HepG2 (cell line): Measurements from ENCODE around the gene C22orf39. TPM values are rescaled to one million over a fixed set of nuclear protein-coding genes. Genes with fewer than 3 reads are reported as not detected.

Source experiments
- ATAC-seq: fragments of 200-7000 bp; cut with Tn5 transposase; 3 replicates; pipeline ENCODE4 v1.9.1; 2020; ENCODE audit warnings: mild to moderate bottlenecking, moderate library complexity
- BruUV-seq: library from RNA; stranded (reverse); fragments of 400-500 nt; replicated peaks from 2 replicates; lab custom pipeline; 2021; lab: Mats Ljungman, UMichigan
- CTCF ChIA-PET: fragments of 300-600 bp; formaldehyde crosslinking; extraction: SDS; loops from one replicate; lab custom pipeline; 2021; ENCODE audit warnings: low total read pairs, inconsistent platforms, low intra/inter-chr PET ratio; lab: Yijun Ruan, JAX
- POLR2A ChIA-PET: fragments of 350-600 bp; sonication (Branson Sonifier 250); formaldehyde crosslinking; loops from one replicate; lab custom pipeline; 2020; ENCODE audit warnings: antibody characterized with exemption, inconsistent platforms; lab: Yijun Ruan, JAX
- DNase-seq: peaks from one replicate; pipeline ENCODE4 v3.0.0-alpha.2; 2015; ENCODE audit warnings: low spot score
- FAIRE-seq: peaks from 3 replicates; lab custom pipeline; 2011; peaks lifted over from hg19 to GRCh38; lab: Jason Lieb, UNC
- H2AFZ ChIP-seq: one replicate; pipeline ENCODE4 v1.6.1; 2011; ENCODE audit warnings: low read length, inconsistent platforms
- H3K27ac ChIP-seq: fragments of 300-600 bp; 3 replicates; pipeline ENCODE4 v1.8.0; 2011; ENCODE audit warnings: mixed run types, mild to moderate bottlenecking, mixed read lengths, low read length, inconsistent platforms; ENCODE audit not compliant: insufficient read depth; ENCODE audit errors: extremely low read length
- H3K27me3 ChIP-seq, 2 experiments: fragments of 200-600 bp in 1 of 2; 2 replicates in 1 of 2; 3 replicates in 1 of 2; pipeline versions ENCODE4 v1.6.0 to v1.8.0; 2011; ENCODE audit warnings: low read length in 2 of 2, mild to moderate bottlenecking in 2 of 2, moderate library complexity in 2 of 2, inconsistent platforms in 1 of 2; ENCODE audit not compliant: insufficient read depth in 2 of 2, control insufficient read depth in 1 of 2
- H3K36me3 ChIP-seq, 2 experiments: fragments of 200-600 bp in 1 of 2; replicated peaks in 1 of 2; 2 replicates in 1 of 2; 3 replicates in 1 of 2; pipeline versions ENCODE4 v1.5.1 to v1.8.0; 2011; ENCODE audit warnings: low read length in 2 of 2, inconsistent platforms in 1 of 2; ENCODE audit not compliant: insufficient read depth in 2 of 2, control insufficient read depth in 1 of 2
- H3K4me1 ChIP-seq: 2 replicates; pipeline ENCODE4 v1.5.1; 2012; ENCODE audit warnings: low read length, inconsistent platforms; ENCODE audit not compliant: insufficient read depth
- H3K4me2 ChIP-seq: 2 replicates; pipeline ENCODE4 v1.6.0; 2011; ENCODE audit warnings: low read depth, low read length, inconsistent platforms
- H3K4me3 ChIP-seq, 3 experiments: fragments of 200-600 bp in 1 of 3; sonication (generic), shearing (Covaris generic) in 1 of 3; replicated peaks in 1 of 3; 2 replicates each; pipeline ENCODE4 v1.5.1; 2011 to 2016; ENCODE audit warnings: low read length in 3 of 3, inconsistent platforms in 2 of 3, low read depth in 2 of 3, mild to moderate bottlenecking in 2 of 3, control low read depth in 1 of 3, mixed read lengths in 1 of 3; ENCODE audit not compliant: insufficient read depth in 1 of 3
- H3K79me2 ChIP-seq: one replicate; pipeline ENCODE4 v1.6.1; 2011; ENCODE audit warnings: low read length, inconsistent platforms; ENCODE audit not compliant: insufficient read depth
- H3K9ac ChIP-seq: 2 replicates; pipeline ENCODE4 v1.6.0; 2011; ENCODE audit warnings: mild to moderate bottlenecking, low read depth, low read length, inconsistent platforms; ENCODE audit not compliant: insufficient read depth
- H3K9me3 ChIP-seq: 2 replicates; pipeline ENCODE4 v1.5.1; 2012; ENCODE audit warnings: mild to moderate bottlenecking, low read length
- H4K20me1 ChIP-seq: 2 replicates; pipeline ENCODE4 v1.6.0; 2011; ENCODE audit warnings: inconsistent platforms, mild to moderate bottlenecking, low read length, moderate library complexity; ENCODE audit not compliant: insufficient read depth
- ESRRA ChIP-seq: sonication (generic); formaldehyde crosslinking; IDR thresholded peaks from 2 replicates; pipeline ENCODE4 v1.5.1; 2020; ENCODE audit warnings: mild to moderate bottlenecking, low read depth, missing genetic modification reagents
- HHEX ChIP-seq: IDR thresholded peaks from 2 replicates; pipeline ENCODE4 v1.6.1; 2016; ENCODE audit warnings: control low read depth
- MAFF ChIP-seq: IDR thresholded peaks from 2 replicates; pipeline ENCODE4 v1.6.1; 2011; ENCODE audit warnings: low read depth, low read length, improper control_type of control experiment
- MED1 ChIP-seq: sonication (generic); formaldehyde crosslinking; IDR thresholded peaks from 2 replicates; pipeline ENCODE4 v1.4.0; 2020; ENCODE audit warnings: missing genetic modification reagents
- PCBP2 ChIP-seq: fragments of 200-400 bp; formaldehyde crosslinking; optimal IDR thresholded peaks from 2 replicates; pipeline ENCODE3; 2018; ENCODE audit warnings: low read length, low read depth; ENCODE audit not compliant: poor library complexity, severe bottlenecking
- ZNF335 ChIP-seq: sonication (generic); formaldehyde crosslinking; IDR thresholded peaks from 2 replicates; pipeline ENCODE4 v1.4.0; 2020; ENCODE audit warnings: missing genetic modification reagents
- WGBS: methylation state at CpG from one replicate; pipeline ENCODE4 v1.1.6; 2017; ENCODE audit warnings: low lambda C conversion rate; 5-methylcytosine and 5-hydroxymethylcytosine counted together
- in situ Hi-C: cut with HindIII; loops from 2 replicates; pipeline ENCODE4 v1.10.0; 2017; ENCODE audit warnings: low pct_unique_long_range_greater_than_20kb; ENCODE audit not compliant: extremely low pct_ligation_motif_present
- intact Hi-C: fragments of 100-400 bp; cut with micrococcal nuclease; formaldehyde crosslinking; loops from one replicate; pipeline ENCODE4 v1.10.0; 2022; ENCODE audit not compliant: unreplicated experiment
- polyA plus RNA-seq, 8 experiments: library from polyadenylated mRNA; depleted of rRNA in 3 of 8; stranded (reverse) in 7 of 8; unstranded in 1 of 8; fragments of >200 nt; fragmentation: Illumina TruSeq in 4 of 8; extraction: Trizol in 4 of 8; gene quantifications; 2 replicates each; pipeline versions ENCODE4 v1.2.1 to v1.2.3, GENCODE V29; 2011 to 2016; ENCODE audit warnings: low read depth in 4 of 8, missing spikeins in 1 of 8, mixed read lengths in 1 of 8; ENCODE audit not compliant: insufficient read depth in 1 of 8
- total RNA-seq, 5 experiments: library from RNA; depleted of rRNA; stranded (reverse); fragments of >200 nt; fragmentation: Illumina TruSeq; extraction: Trizol; gene quantifications; 2 replicates each; pipeline ENCODE4 v1.2.3, GENCODE V29; 2016; ENCODE audit warnings: low read depth in 1 of 5
- TF ChIP-seq, protein P1 (sequence below): sonication (generic); formaldehyde crosslinking; IDR thresholded peaks from 2 replicates; pipeline ENCODE4 v1.4.0; 2020; ENCODE audit warnings: missing genetic modification reagents, borderline replicate concordance

Gene C22orf39
- total and polyA plus RNA-seq, 2 of the 13 experiments (the other 11 are each of a cell fraction or from before 2014, with no cell fraction given) = 23.4 to 26.4 TPM

DNA sequence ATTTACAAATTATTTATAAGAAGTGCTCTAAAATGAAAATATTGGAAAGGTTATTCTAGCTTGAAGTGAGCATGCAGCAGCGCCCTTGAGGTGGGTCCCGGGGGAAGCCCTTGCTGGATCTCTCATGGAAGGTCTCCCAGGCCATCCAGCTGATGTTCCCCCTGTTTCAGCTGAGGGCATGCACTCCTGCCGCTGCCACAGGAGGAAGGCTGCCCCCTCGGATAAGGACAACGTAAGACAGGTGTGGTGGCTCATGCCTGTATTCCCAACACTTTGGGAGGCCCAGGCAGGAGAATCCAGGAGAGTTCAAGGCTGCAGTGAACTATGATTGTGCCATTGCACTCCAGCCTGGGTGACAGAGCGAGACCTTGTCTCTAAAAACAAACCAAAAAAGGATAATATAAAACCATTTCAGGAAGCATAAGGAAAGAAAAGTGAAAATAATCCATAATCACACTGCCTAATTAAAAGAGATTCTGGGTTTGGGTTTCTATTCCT lies 47.2 kb upstream of the C22orf39 start:
- ChIA-PET POLR2A (no interaction called here), CTCF (no interaction called here)
- Histone ChIP-seq H2AFZ (no peak overlapping the region), H3K9me3 (no peaks in the 10 kb centered on the region), H3K79me2 (no peaks in the 10 kb centered on the region), H3K36me3 (peaks cover 9 to 56% of the 10 kb centered on the region in 2 experiments; a peak in 4 of 5 replicates), H4K20me1 (no peaks in the 10 kb centered on the region), H3K4me1 (no peaks in the 10 kb centered on the region), H3K27ac (no peak overlapping the region), H3K4me2 (no peak overlapping the region), H3K27me3 (no peaks in the 10 kb centered on the region), H3K9ac (no peak overlapping the region), H3K4me3 (no peak overlapping the region)
- FAIRE-seq = no peak
- in situ Hi-C loops = no loop called here
- 97% methylated on average over 6 of the region's 6 CpGs for WGBS
- TF ChIP-seq PCBP2 (no peak), MAFF (no peak)
- DNase-seq = no peak
- no TSS peak for BruUV-seq
- ATAC-seq = no peak
- intact Hi-C loops = no loop called here

DNA sequence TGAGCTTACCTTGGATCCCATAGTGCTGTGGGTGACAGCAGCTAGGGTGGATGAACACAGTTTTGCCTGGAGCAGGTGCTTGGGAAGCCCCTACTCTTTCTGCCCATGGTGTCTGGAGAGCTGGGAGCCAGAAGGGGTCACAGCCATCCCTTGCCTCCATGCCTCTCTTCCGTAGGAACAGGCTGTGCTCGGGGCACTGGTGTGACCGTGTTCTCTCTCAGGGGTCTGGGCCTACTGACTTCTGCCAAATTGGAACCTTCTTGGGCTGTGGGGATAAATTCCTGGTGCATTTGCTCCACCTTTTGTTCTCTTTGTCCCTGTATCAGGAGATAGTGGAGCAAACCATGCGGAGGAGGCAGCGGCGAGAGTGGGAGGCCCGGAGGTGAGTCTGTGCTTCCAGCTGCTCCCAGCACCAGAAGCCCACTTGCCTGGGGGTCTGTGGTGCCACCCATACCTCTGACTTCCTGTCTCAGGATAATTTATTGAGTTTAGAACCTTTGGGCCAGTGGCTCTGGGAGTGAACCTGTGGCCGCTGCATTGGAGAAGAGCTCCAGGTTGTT lies 46.6 kb upstream of the C22orf39 start:
- 100% methylated on average over 6 of the region's 8 CpGs for WGBS
- BruUV-seq = no TSS peak
- ATAC-seq = no peak
- Histone ChIP-seq H3K36me3 (peaks cover 9 to 58% of the 10 kb centered on the region in 2 experiments; a peak in 4 of 5 replicates), H3K4me2 (no peak overlapping the region), H3K4me3 (no peak overlapping the region), H4K20me1 (no peaks in the 10 kb centered on the region), H3K27me3 (no peaks in the 10 kb centered on the region), H3K4me1 (no peaks in the 10 kb centered on the region), H3K79me2 (no peaks in the 10 kb centered on the region), H3K9ac (no peak overlapping the region), H2AFZ (no peak overlapping the region), H3K9me3 (no peaks in the 10 kb centered on the region), H3K27ac (no peak overlapping the region)
- POLR2A ChIA-PET = no interaction called here
- intact Hi-C loops = no loop called here
- CTCF ChIA-PET = no interaction called here
- TF ChIP-seq ZNF335 (CRISPR knock-in tag) (no peak), HHEX (CRISPR knock-in tag) (no peak), ESRRA (no peak), MED1 (CRISPR knock-in tag) (no peak)
- TF ChIP-seq, protein P1, sequence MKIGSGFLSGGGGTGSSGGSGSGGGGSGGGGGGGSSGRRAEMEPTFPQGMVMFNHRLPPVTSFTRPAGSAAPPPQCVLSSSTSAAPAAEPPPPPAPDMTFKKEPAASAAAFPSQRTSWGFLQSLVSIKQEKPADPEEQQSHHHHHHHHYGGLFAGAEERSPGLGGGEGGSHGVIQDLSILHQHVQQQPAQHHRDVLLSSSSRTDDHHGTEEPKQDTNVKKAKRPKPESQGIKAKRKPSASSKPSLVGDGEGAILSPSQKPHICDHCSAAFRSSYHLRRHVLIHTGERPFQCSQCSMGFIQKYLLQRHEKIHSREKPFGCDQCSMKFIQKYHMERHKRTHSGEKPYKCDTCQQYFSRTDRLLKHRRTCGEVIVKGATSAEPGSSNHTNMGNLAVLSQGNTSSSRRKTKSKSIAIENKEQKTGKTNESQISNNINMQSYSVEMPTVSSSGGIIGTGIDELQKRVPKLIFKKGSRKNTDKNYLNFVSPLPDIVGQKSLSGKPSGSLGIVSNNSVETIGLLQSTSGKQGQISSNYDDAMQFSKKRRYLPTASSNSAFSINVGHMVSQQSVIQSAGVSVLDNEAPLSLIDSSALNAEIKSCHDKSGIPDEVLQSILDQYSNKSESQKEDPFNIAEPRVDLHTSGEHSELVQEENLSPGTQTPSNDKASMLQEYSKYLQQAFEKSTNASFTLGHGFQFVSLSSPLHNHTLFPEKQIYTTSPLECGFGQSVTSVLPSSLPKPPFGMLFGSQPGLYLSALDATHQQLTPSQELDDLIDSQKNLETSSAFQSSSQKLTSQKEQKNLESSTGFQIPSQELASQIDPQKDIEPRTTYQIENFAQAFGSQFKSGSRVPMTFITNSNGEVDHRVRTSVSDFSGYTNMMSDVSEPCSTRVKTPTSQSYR (CRISPR knock-in tag) = no peak
- in situ Hi-C loops = no loop called here
- DNase-seq = no peak
- no peak for FAIRE-seq
